ENCODE measurements around the gene GRIK4. TPM values are rescaled to one million over a fixed set of nuclear protein-coding genes. Genes with fewer than 3 reads are reported as not detected.

The GRIK4 gene
- polyA plus RNA-seq, 1 experiment = 0.55 TPM

DNA sequence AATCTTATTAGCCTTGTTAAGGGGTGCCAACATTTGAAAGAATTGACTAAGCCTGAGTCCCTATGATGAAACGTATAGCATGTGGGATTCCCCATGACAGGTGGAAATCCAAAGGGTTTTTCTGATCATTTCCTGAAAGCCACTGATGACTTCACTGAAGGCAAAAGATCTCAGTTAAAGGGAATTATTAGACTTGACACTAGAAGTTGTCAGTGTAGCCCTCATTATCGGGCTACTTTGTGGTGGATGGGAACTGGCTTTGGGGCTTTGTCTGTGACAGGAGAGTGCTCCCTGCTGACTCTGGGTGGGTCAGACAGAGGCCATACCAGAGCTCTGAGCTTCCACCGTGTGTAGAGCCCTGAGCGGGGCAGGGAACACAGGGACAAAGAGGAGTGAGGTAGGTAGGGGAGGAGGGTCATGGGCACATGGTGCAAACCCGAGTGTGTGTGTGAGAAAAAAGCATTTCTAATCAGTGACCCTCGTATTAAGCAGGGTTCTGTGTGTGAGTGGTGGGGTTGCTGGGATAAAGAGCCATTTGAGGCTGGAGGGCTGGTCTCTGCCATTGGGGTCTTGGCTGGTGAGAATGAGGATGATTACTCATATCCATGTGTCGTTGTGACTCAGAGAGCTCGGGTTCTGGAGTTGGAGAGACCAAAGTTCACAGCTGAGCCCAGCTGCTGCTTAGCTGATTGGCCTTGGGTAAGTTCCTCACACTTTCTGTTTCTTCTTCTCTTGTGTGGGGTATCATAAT, 101.1 kb downstream of the GRIK4 start:
- peak; percentile 53 for DNase-seq (ENCODE audit: low read depth, low spot score)
- Histone ChIP-seq H3K4me3 (ENCODE audit: low read depth, low read length) (no peak overlapping the region), H3K27ac (ENCODE audit: low read depth, low read length) (peak overlapping the region; percentile 61), H3K9me3 (ENCODE audit: control insufficient read depth, insufficient read depth, low read length) (no peaks in the 10 kb centered on the region), H3K27me3 (ENCODE audit: control insufficient read depth, insufficient read depth, low read length) (peaks cover 4% of the 10 kb centered on the region)
- ChIA-PET CTCF (no interaction called here), POLR2A (interaction anchor here (0.9 to 1.2 kb wide), 2 partner anchors 11 to 65 kb away, joined by 3 to 4 read pairs; no protein-coding TSS in a partner anchor)
- TF ChIP-seq, protein P1, sequence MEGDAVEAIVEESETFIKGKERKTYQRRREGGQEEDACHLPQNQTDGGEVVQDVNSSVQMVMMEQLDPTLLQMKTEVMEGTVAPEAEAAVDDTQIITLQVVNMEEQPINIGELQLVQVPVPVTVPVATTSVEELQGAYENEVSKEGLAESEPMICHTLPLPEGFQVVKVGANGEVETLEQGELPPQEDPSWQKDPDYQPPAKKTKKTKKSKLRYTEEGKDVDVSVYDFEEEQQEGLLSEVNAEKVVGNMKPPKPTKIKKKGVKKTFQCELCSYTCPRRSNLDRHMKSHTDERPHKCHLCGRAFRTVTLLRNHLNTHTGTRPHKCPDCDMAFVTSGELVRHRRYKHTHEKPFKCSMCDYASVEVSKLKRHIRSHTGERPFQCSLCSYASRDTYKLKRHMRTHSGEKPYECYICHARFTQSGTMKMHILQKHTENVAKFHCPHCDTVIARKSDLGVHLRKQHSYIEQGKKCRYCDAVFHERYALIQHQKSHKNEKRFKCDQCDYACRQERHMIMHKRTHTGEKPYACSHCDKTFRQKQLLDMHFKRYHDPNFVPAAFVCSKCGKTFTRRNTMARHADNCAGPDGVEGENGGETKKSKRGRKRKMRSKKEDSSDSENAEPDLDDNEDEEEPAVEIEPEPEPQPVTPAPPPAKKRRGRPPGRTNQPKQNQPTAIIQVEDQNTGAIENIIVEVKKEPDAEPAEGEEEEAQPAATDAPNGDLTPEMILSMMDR (IDR thresholded peaks at IDR 0.05; ENCODE audit: low read depth, low read length) = no peak

DNA sequence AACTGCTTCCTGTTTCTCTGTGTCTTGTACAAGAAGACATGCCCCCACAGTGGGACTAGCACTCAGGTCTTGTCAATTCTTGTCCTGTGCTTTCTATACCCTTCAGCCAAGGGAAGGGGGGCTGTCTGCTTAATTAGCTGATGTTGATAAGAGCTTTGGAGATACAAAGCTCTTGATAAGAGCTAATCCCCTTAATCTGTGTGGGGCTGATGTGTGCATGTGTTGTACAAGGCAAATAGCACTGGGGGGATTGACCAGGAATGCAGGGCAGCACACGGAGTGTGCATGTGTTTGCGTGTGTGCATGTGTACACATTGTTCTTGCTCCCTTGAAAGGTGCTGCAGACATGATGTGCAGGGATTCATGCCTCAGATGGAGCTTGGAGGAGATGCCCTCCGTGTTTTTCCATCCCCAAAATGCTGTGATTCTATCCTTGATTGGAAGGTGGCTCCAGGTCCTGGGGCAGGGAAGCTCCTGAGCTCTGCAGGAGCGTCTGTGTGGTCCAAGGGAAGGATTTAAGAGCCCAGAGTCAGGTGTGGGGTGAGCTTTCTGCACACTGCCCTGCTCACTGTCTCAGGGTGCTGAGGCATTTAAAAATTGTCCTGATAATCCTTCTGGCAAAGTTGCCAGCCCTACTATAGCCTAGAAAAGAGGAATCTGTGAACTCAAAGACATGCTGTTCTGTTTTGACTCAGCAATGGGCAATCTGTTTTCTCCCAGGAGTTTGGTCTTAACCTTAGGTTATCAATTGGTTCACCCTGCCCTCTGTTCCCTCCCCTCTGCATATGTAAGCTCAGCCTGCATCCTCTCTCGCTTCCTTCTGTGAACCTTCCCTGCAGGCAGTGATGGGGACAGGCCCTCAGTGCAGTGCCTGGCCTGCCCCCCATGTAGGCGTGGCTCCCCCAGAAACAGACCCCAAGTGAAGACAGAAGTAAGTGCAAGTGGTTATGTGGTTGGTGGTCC, 102.0 kb downstream of the GRIK4 start:
- Histone ChIP-seq H3K27me3 (ENCODE audit: control insufficient read depth, insufficient read depth, low read length) (peaks cover 4% of the 10 kb centered on the region), H3K4me3 (ENCODE audit: low read depth, low read length) (no peak overlapping the region), H3K27ac (ENCODE audit: low read depth, low read length) (peak overlapping the region; percentile 61), H3K9me3 (ENCODE audit: control insufficient read depth, insufficient read depth, low read length) (peaks cover 3% of the 10 kb centered on the region)
- CTCF ChIA-PET = interaction anchor here (1.2 kb wide), 1 partner anchor 102 kb away, joined by 3 read pairs; no protein-coding TSS in a partner anchor
- POLR2A ChIA-PET = interaction anchor here (0.9 to 1.2 kb wide), 2 partner anchors 12 to 66 kb away, joined by 3 to 4 read pairs; no protein-coding TSS in a partner anchor
- TF ChIP-seq, protein P1 (IDR thresholded peaks at IDR 0.05; ENCODE audit: low read depth, low read length) = no peak
- DNase-seq (ENCODE audit: low read depth, low spot score) = no peak

DNA sequence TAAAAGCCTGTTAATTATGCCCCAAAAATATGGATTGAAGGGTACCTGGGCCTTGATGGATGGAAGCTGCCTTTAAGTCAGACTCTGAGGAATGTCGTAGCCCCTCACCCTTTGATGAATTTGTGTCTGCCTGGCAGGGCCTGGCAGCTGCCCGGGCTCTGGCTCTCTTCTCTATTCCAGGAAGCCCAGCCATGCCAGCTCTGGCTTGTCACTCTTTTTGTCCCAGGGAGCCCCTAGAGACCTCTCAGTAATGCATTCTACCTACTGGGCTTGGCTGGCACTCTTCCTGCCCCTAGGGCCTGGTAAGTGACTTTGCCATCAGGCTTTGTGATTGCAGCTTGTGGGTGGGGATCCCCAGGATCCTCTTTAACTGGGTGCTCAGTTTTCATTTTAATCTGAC, 103.8 kb downstream of the GRIK4 start:
- H3K27ac ChIP-seq (ENCODE audit: low read depth, low read length) = no peak overlapping the region
- CTCF ChIA-PET = interaction anchor here (1.2 kb wide), 1 partner anchor 100 kb away, joined by 3 read pairs; no protein-coding TSS in a partner anchor
- TF ChIP-seq, protein P1 (IDR thresholded peaks at IDR 0.05; ENCODE audit: low read depth, low read length) = no peak
- POLR2A ChIA-PET = interaction anchor here (0.6 kb wide), 1 partner anchor 14 kb away, joined by 4 read pairs; no protein-coding TSS in a partner anchor
- H3K4me3 ChIP-seq (ENCODE audit: low read depth, low read length) = no peak overlapping the region
- peaks cover 4% of the 10 kb centered on the region for H3K27me3 ChIP-seq (ENCODE audit: control insufficient read depth, insufficient read depth, low read length)
- H3K9me3 ChIP-seq (ENCODE audit: control insufficient read depth, insufficient read depth, low read length) = peaks cover 6% of the 10 kb centered on the region
- no peak for DNase-seq (ENCODE audit: low read depth, low spot score)

DNA sequence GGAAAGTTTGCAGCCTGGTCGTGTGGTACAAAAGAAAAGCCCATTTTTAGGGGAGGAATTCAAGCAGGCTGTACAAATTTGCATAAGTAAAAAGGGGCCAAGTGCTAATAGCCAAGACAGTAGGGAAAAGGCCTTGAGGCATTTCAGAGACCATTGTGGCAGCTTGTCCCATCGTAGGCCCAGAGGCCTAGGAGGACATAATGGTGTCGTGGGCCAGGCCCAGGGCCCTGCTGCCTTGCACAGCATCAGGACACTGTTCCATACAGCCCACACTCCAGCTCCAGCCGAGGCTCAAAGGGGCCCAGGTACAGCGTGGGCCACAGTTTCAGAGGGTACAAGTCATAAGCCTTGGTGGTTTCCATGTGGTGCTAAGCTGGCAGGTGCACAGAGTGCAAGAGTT, 106.9 kb downstream of the GRIK4 start:
- Histone ChIP-seq H3K27ac (ENCODE audit: low read depth, low read length) (no peak overlapping the region), H3K27me3 (ENCODE audit: control insufficient read depth, insufficient read depth, low read length) (peaks cover 7% of the 10 kb centered on the region), H3K9me3 (ENCODE audit: control insufficient read depth, insufficient read depth, low read length) (peaks cover 6% of the 10 kb centered on the region), H3K4me3 (ENCODE audit: low read depth, low read length) (no peak overlapping the region)
- CTCF ChIA-PET = no interaction called here
- no peak for DNase-seq (ENCODE audit: low read depth, low spot score)
- POLR2A ChIA-PET = no interaction called here
- TF ChIP-seq, protein P1 (IDR thresholded peaks at IDR 0.05; ENCODE audit: low read depth, low read length) = no peak

All from AG04450 (cell line).